ENCODE data around the gene USP43.

DNA sequence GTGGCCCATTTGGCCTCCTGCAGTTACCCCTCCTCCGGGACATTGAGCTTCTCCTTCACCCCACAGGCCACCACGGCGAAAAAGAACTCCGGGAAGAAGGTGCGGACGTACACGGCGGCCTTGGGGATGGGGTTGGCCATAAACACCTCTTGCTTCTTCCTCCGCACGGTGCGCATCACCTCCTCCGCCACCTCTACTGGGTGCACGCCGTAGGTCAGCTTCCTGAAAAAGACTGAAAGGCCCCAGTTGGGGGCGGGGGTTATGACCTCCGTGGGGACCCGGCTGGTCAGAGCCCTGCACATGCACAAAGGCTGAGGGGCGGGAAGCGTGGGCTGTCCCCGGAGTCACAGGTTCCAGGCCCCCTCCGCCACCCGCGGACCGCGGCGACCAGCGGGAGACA, 126.1 kb downstream of the USP43 start:
- TF ChIP-seq, protein P1, sequence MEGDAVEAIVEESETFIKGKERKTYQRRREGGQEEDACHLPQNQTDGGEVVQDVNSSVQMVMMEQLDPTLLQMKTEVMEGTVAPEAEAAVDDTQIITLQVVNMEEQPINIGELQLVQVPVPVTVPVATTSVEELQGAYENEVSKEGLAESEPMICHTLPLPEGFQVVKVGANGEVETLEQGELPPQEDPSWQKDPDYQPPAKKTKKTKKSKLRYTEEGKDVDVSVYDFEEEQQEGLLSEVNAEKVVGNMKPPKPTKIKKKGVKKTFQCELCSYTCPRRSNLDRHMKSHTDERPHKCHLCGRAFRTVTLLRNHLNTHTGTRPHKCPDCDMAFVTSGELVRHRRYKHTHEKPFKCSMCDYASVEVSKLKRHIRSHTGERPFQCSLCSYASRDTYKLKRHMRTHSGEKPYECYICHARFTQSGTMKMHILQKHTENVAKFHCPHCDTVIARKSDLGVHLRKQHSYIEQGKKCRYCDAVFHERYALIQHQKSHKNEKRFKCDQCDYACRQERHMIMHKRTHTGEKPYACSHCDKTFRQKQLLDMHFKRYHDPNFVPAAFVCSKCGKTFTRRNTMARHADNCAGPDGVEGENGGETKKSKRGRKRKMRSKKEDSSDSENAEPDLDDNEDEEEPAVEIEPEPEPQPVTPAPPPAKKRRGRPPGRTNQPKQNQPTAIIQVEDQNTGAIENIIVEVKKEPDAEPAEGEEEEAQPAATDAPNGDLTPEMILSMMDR (IDR thresholded peaks at IDR 0.05) = no peak
- TF ChIP-seq POLR2A (IDR thresholded peaks at IDR 0.05) = no peak

Measured in body of pancreas (tissue), 4 donors.